IMR-90 (cell line): ENCODE results near the gene RAB6C.

Source experiments
- BHLHE40 ChIP-seq: fragments of 150-350 bp; IDR thresholded peaks from 2 replicates; pipeline ENCODE4 v1.6.1; 2016; ENCODE audit warnings: mild to moderate bottlenecking, low read depth, low read length
- CEBPB ChIP-seq: IDR thresholded peaks from 2 replicates; pipeline ENCODE4 v1.6.1; 2012; ENCODE audit warnings: low read depth, low read length, improper control_type of control experiment
- CHD1 ChIP-seq: IDR thresholded peaks from 2 replicates; pipeline ENCODE4 v1.6.1; 2012; ENCODE audit warnings: low read depth, low read length, improper control_type of control experiment
- CTCF ChIP-seq: conservative IDR thresholded peaks from 2 replicates; pipeline ENCODE4 v1.5.1; 2012; ENCODE audit warnings: mild to moderate bottlenecking, low read depth, low read length, improper control_type of control experiment
- ELK1 ChIP-seq: fragments of 150-350 bp; IDR thresholded peaks from 2 replicates; pipeline ENCODE4 v1.6.1; 2016; ENCODE audit warnings: low read depth, mild to moderate bottlenecking, low read length, moderate library complexity, borderline replicate concordance
- FOS ChIP-seq: fragments of 150-350 bp; IDR thresholded peaks from 2 replicates; pipeline ENCODE4 v1.6.1; 2016; ENCODE audit warnings: low read depth, low read length
- MAFK ChIP-seq: IDR thresholded peaks from 2 replicates; pipeline ENCODE4 v1.6.1; 2012; ENCODE audit warnings: low read depth, low read length, improper control_type of control experiment
- MXI1 ChIP-seq: IDR thresholded peaks from 2 replicates; pipeline ENCODE4 v1.6.1; 2012; ENCODE audit warnings: low read depth, mild to moderate bottlenecking, low read length, moderate library complexity, borderline replicate concordance
- NFE2L2 ChIP-seq: fragments of 150-350 bp; IDR thresholded peaks from 2 replicates; pipeline ENCODE4 v1.6.1; 2016; ENCODE audit warnings: low read depth, mild to moderate bottlenecking, low read length
- POLR2A ChIP-seq: IDR thresholded peaks from 2 replicates; pipeline ENCODE4 v1.6.1; 2012; ENCODE audit warnings: mild to moderate bottlenecking, low read depth, low read length
- RAD21 ChIP-seq: IDR thresholded peaks from 2 replicates; pipeline ENCODE4 v1.6.1; 2012; ENCODE audit warnings: low read length, improper control_type of control experiment
- RFX5 ChIP-seq: IDR thresholded peaks from 2 replicates; pipeline ENCODE4 v1.8.0; 2012; ENCODE audit warnings: low read depth, mild to moderate bottlenecking, low read length, moderate library complexity
- SMC3 ChIP-seq: fragments of 150-350 bp; IDR thresholded peaks from 2 replicates; pipeline ENCODE4 v1.6.1; 2016; ENCODE audit warnings: low read depth, mild to moderate bottlenecking, antibody characterized with exemption, low read length, moderate library complexity
- USF2 ChIP-seq: fragments of 150-350 bp; IDR thresholded peaks from 2 replicates; pipeline ENCODE4 v1.6.1; 2017; ENCODE audit warnings: mild to moderate bottlenecking, antibody characterized with exemption, low read length, low read depth

GRCh38 chr2:129984426-129984825 is 5.0 kb downstream of the RAB6C start:
- no peak for TF ChIP-seq NFE2L2
- no peak for TF ChIP-seq CHD1
- TF ChIP-seq FOS = no peak
- TF ChIP-seq MXI1 = no peak
- no peak for TF ChIP-seq CTCF
- TF ChIP-seq CEBPB = no peak
- no peak for TF ChIP-seq RFX5
- no peak for TF ChIP-seq BHLHE40
- no peak for TF ChIP-seq POLR2A
- TF ChIP-seq ELK1 = no peak
- no peak for TF ChIP-seq RAD21
- TF ChIP-seq USF2 = no peak
- TF ChIP-seq SMC3 = no peak
- no peak for TF ChIP-seq MAFK
